CD4-positive, alpha-beta T cell treated with Interleukin-12 subunit alpha and Interleukin-12 subunit beta, for 1 hour (primary cell): ENCODE results near the gene NOC4L.

Source experiments
- DNase-seq: peaks from one replicate; pipeline ENCODE4 v3.0.0-alpha.2; 2020

The NOC4L gene

GRCh38 chr12:132158677-132159554, 14.7 kb downstream of the NOC4L start:
- DNase-seq: no peak

GRCh38 chr12:132159555-132160003, 15.3 kb downstream of the NOC4L start:
- DNase-seq: no peak

GRCh38 chr12:132160016-132160415, 15.8 kb downstream of the NOC4L start:
- no peak for DNase-seq

GRCh38 chr12:132160601-132161035, 16.4 kb downstream of the NOC4L start:
- DNase-seq: no peak

GRCh38 chr12:132161036-132161781, 17.0 kb downstream of the NOC4L start:
- DNase-seq: no peak

GRCh38 chr12:132161796-132162507, 17.7 kb downstream of the NOC4L start:
- no peak for DNase-seq

- DNase-seq: peak; percentile 47
Measured at GRCh38 chr12:132162508-132163031, 18.3 kb downstream of the NOC4L start.

- DNase-seq: no peak
Measured at GRCh38 chr12:132163041-132163910, 19.0 kb downstream of the NOC4L start.

- no peak for DNase-seq
Measured at GRCh38 chr12:132163911-132164288, 19.6 kb downstream of the NOC4L start.

- no peak for DNase-seq
Measured at GRCh38 chr12:132164426-132164825, 20.2 kb downstream of the NOC4L start.

GRCh38 chr12:132165584-132165983, 21.3 kb downstream of the NOC4L start:
- DNase-seq: no peak

- DNase-seq: no peak
Measured at GRCh38 chr12:132166093-132166492, 21.8 kb downstream of the NOC4L start.

- DNase-seq: no peak
Measured at GRCh38 chr12:132166801-132167591, 22.7 kb downstream of the NOC4L start.

- DNase-seq: no peak
Measured at GRCh38 chr12:132167611-132168310, 23.5 kb downstream of the NOC4L start.

GRCh38 chr12:132168311-132169031, 24.2 kb downstream of the NOC4L start:
- DNase-seq: no peak

GRCh38 chr12:132169376-132169775, 25.1 kb downstream of the NOC4L start:
- no peak for DNase-seq

GRCh38 chr12:132170094-132170636, 25.9 kb downstream of the NOC4L start:
- DNase-seq: no peak

- no peak for DNase-seq
Measured at GRCh38 chr12:132170637-132171292, 26.5 kb downstream of the NOC4L start.
